PC-9 (cell line): Measurements from ENCODE around the gene DNAJC22. TPM values are rescaled to one million over a fixed set of nuclear protein-coding genes. Genes with fewer than 3 reads are reported as not detected.

Experiments
- BruUV-seq: library from RNA; stranded (reverse); fragments of 400-500 nt; replicated peaks from 2 replicates; lab custom pipeline; 2021; lab: Mats Ljungman, UMichigan
- CTCF ChIA-PET: fragments of 300-600 bp; sonication (Branson Sonifier 250); formaldehyde crosslinking; loops from one replicate; lab custom pipeline; 2022; ENCODE audit warnings: antibody characterized with exemption; lab: Charles Lee
- POLR2A ChIA-PET: fragments of 300-600 bp; sonication (Branson Sonifier 250); formaldehyde crosslinking; loops from one replicate; lab custom pipeline; 2022; ENCODE audit warnings: antibody characterized with exemption; ENCODE audit not compliant: unreplicated experiment; lab: Charles Lee
- DNase-seq, 2 experiments: peaks; one replicate each; pipeline versions ENCODE4 v3.0.0 to v3.0.0-alpha.2; 2015 to 2022; ENCODE audit warnings: mixed read lengths in 1 of 2
- H2AFZ ChIP-seq: fragments of 200-600 bp; sonication (generic); 2 replicates; pipeline ENCODE4 v1.8.1; 2017; ENCODE audit warnings: antibody characterized with exemption
- H3F3A ChIP-seq: fragments of 200-600 bp; sonication (generic); 2 replicates; pipeline ENCODE4 v1.8.1; 2017; ENCODE audit warnings: antibody characterized with exemption, mild to moderate bottlenecking, low read depth; ENCODE audit not compliant: insufficient read depth
- H3K27ac ChIP-seq: fragments of 200-600 bp; sonication (generic); 2 replicates; pipeline ENCODE4 v1.6.1; 2016; ENCODE audit warnings: mixed run types
- H3K27me3 ChIP-seq: fragments of 200-600 bp; sonication (generic); 2 replicates; pipeline ENCODE4 v1.6.1; 2016; ENCODE audit warnings: low read depth, mixed run types; ENCODE audit not compliant: insufficient read depth
- H3K36me3 ChIP-seq: fragments of 200-600 bp; sonication (generic); 2 replicates; pipeline ENCODE4 v1.6.1; 2016; ENCODE audit warnings: low read depth, mixed run types
- H3K4me1 ChIP-seq: fragments of 200-600 bp; sonication (generic); replicated peaks from 2 replicates; pipeline ENCODE4 v1.6.1; 2016; ENCODE audit warnings: mixed run types; ENCODE audit not compliant: insufficient read depth
- H3K4me2 ChIP-seq: fragments of 200-600 bp; sonication (generic); 2 replicates; pipeline ENCODE4 v1.6.1; 2017; ENCODE audit warnings: mixed run types
- H3K4me3 ChIP-seq: fragments of 200-600 bp; sonication (generic); 2 replicates; pipeline ENCODE4 v1.6.1; 2016; ENCODE audit warnings: mixed run types
- H3K79me2 ChIP-seq: fragments of 200-600 bp; sonication (generic); 2 replicates; pipeline ENCODE4 v1.6.1; 2017; ENCODE audit warnings: low read depth, mixed run types
- H3K9me2 ChIP-seq: fragments of 200-600 bp; sonication (generic); 2 replicates; pipeline ENCODE4 v1.8.1; 2017; ENCODE audit warnings: mild to moderate bottlenecking; ENCODE audit not compliant: insufficient read depth
- H3K9me3 ChIP-seq: fragments of 200-600 bp; sonication (generic); 2 replicates; pipeline ENCODE4 v1.8.1; 2016; ENCODE audit warnings: low read depth; ENCODE audit not compliant: insufficient read depth
- H4K20me1 ChIP-seq: fragments of 200-600 bp; sonication (generic); 2 replicates; pipeline ENCODE4 v1.8.1; 2017; ENCODE audit not compliant: insufficient read depth
- CTCF ChIP-seq: fragments of 200-600 bp; sonication (generic); conservative IDR thresholded peaks from 2 replicates; pipeline ENCODE4 v1.6.1; 2017; ENCODE audit warnings: mixed run types, antibody characterized with exemption, mild to moderate bottlenecking, moderate library complexity
- EZH2 ChIP-seq: fragments of 200-600 bp; sonication (generic); IDR thresholded peaks from 2 replicates; pipeline ENCODE4 v1.8.0; 2017; ENCODE audit warnings: antibody characterized with exemption, low read depth
- intact Hi-C: fragments of 100-400 bp; cut with micrococcal nuclease; formaldehyde crosslinking; loops from one replicate; pipeline ENCODE4 v1.10.0; 2022; ENCODE audit not compliant: unreplicated experiment
- total RNA-seq: library from RNA; stranded (reverse); gene quantifications from 2 replicates; pipeline ENCODE4 v1.2.3, GENCODE V29; 2021

Gene DNAJC22
- total RNA-seq, 1 experiment from 2014 or later = 3.7 TPM

DNA sequence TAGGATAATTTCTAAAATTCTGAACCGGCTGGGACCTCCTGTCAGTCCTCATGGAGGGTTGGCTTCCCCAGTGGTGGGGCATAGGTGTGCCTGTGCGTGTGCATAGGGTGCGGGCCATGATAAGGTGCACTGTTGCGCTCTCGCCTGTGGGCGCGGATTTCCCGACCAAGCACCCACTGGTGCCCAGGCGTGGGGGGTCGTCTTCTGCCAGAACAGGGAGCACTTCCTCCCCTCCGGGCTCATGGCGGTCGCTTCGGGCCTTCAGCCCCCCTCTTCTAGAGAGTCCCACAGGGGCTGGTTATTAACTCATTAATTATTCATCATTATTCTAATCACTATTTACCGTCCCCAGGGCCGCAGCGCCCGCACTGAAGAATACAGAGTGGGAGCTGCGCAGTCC lies 12.5 kb upstream of the DNAJC22 start:
- H2AFZ ChIP-seq = no peak overlapping the region
- no peaks in the 10 kb centered on the region for H3K79me2 ChIP-seq
- ChIA-PET POLR2A (interaction anchor here (1.2 kb wide), 1 partner anchor 11 kb away, joined by 4 read pairs; the partner anchor contains the start of gene TROAP), CTCF (no interaction called here)
- no peaks in the 10 kb centered on the region for H3K4me1 ChIP-seq
- intact Hi-C loops = no loop called here
- peaks cover 13% of the 10 kb centered on the region; the same call in 1 of the 2 replicates for H3F3A ChIP-seq
- H3K27ac ChIP-seq = no peak overlapping the region
- H3K4me2 ChIP-seq = no peak overlapping the region
- TF ChIP-seq EZH2 = no peak
- TF ChIP-seq CTCF = no peak
- no peaks in the 10 kb centered on the region for H3K9me2 ChIP-seq
- H3K9me3 ChIP-seq = no peaks in the 10 kb centered on the region
- no peaks in the 10 kb centered on the region for H4K20me1 ChIP-seq
- H3K4me3 ChIP-seq = no peak overlapping the region
- no peaks in the 10 kb centered on the region for H3K36me3 ChIP-seq
- no peaks in the 10 kb centered on the region for H3K27me3 ChIP-seq
- no peak for DNase-seq
- BruUV-seq = no TSS peak

GRCh38 chr12:49334681-49335080 lies 12.0 kb upstream of the DNAJC22 start:
- TF ChIP-seq EZH2 (no peak), CTCF (no peak)
- TSS peak; percentile 8 for BruUV-seq
- H2AFZ ChIP-seq = no peak overlapping the region
- no peaks in the 10 kb centered on the region for H3K4me1 ChIP-seq
- ChIA-PET CTCF (no interaction called here), POLR2A (interaction anchor here (1.2 kb wide), 1 partner anchor 12 kb away, joined by 4 read pairs; the partner anchor contains the start of gene TROAP)
- H3K27ac ChIP-seq = no peak overlapping the region
- no peaks in the 10 kb centered on the region for H3K36me3 ChIP-seq
- no peaks in the 10 kb centered on the region for H3K9me2 ChIP-seq
- H3K27me3 ChIP-seq = no peaks in the 10 kb centered on the region
- H3F3A ChIP-seq = peaks cover 13% of the 10 kb centered on the region; the same call in 1 of the 2 replicates
- H3K4me2 ChIP-seq = no peak overlapping the region
- intact Hi-C loops = no loop called here
- H3K9me3 ChIP-seq = no peaks in the 10 kb centered on the region
- no peaks in the 10 kb centered on the region for H4K20me1 ChIP-seq
- DNase-seq = no peak
- H3K4me3 ChIP-seq = no peak overlapping the region
- no peaks in the 10 kb centered on the region for H3K79me2 ChIP-seq

DNA sequence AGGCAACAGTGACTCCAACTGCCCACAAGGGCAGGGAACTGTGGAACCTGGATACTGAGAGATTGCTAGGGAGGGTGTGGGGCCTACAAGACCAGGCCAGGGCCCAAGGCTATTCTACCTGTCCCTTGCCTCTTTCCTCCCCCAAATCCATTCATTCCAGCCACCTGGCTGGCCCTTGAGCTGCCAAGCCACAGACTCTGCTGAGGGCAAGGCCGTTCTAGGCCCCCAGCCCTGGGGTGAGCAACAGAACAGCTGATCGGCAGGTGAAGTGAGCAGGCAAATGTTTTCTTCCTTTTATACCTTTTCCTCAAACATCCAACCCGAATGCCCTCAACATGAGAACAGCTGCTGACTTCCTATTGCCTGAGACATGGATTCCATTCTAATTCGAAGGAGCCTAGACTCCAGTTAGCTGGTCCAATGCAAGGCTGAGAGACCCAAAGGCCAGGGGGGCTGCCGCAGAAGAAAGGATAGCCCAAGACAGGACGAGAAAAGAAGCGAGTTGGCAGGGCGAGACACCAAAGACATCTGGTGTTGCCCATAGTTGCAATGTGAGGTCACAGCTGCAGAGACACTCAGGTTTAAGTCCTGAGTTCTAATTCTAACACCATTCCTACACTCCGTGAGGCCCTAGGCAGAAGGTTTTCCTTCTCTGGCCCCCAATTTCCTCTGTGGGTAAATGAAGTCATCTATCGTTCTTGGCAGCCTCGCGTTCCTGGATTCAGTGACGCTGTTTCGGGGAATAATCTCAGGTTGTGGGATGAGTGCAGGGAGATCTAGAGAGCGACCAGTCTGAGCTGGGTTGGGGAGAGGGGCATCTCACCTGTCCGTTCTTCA lies 11.4 kb upstream of the DNAJC22 start:
- Histone ChIP-seq H3K27ac (no peak overlapping the region), H4K20me1 (no peaks in the 10 kb centered on the region), H3K79me2 (no peaks in the 10 kb centered on the region), H3K36me3 (no peaks in the 10 kb centered on the region), H3K27me3 (no peaks in the 10 kb centered on the region; the same call in 1 of the 2 replicates), H3F3A (peaks cover 17% of the 10 kb centered on the region; the same call in 1 of the 2 replicates), H3K4me2 (no peak overlapping the region), H3K9me2 (no peaks in the 10 kb centered on the region), H3K4me3 (no peak overlapping the region), H3K9me3 (no peaks in the 10 kb centered on the region), H2AFZ (no peak overlapping the region), H3K4me1 (no peaks in the 10 kb centered on the region)
- TF ChIP-seq CTCF = no peak
- no peak for TF ChIP-seq EZH2
- no peak for DNase-seq
- ChIA-PET POLR2A (interaction anchor here (1.2 kb wide), 1 partner anchor 12 kb away, joined by 4 read pairs; the partner anchor contains the start of gene TROAP), CTCF (interaction anchor here (0.7 kb wide), 1 partner anchor 223 kb away, joined by 3 read pairs; no protein-coding TSS in a partner anchor)
- BruUV-seq = no TSS peak
- intact Hi-C loops = no loop called here
